K562 (cell line): ENCODE measurements around the gene DNM1. TPM values are rescaled to one million over a fixed set of nuclear protein-coding genes. Genes with fewer than 3 reads are reported as not detected.

Experiments
- BCOR ChIP-seq: fragments of 450-650 bp; IDR thresholded peaks from 2 replicates; pipeline ENCODE4 v1.6.1; 2016
- EZH2 ChIP-seq: IDR thresholded peaks from 2 replicates; pipeline ENCODE4 v1.6.1; 2012; ENCODE audit warnings: low read depth, mild to moderate bottlenecking, inconsistent platforms, low read length, borderline replicate concordance
- GATA2 ChIP-seq: sonication (generic); formaldehyde crosslinking; IDR thresholded peaks from 2 replicates; pipeline ENCODE4 v1.4.0; 2020; ENCODE audit warnings: mild to moderate bottlenecking, missing genetic modification reagents
- GTF2A2 ChIP-seq: IDR thresholded peaks from 2 replicates; pipeline ENCODE4 v1.6.1; 2016; ENCODE audit warnings: mild to moderate bottlenecking, missing genetic modification characterization, missing compliant biosample characterization
- HDAC1 ChIP-seq, 2 experiments: fragments of 450-650 bp; IDR thresholded peaks; 2 replicates each; pipeline ENCODE4 v1.6.1; 2016 to 2017; ENCODE audit warnings: inconsistent platforms in 1 of 2, mild to moderate bottlenecking in 1 of 2, moderate library complexity in 1 of 2
- HDAC3 ChIP-seq: fragments of 450-650 bp; IDR thresholded peaks from 2 replicates; pipeline ENCODE4 v1.6.1; 2018; ENCODE audit warnings: borderline replicate concordance, mild to moderate bottlenecking, moderate library complexity; ENCODE audit not compliant: partially characterized antibody
- KLF6 ChIP-seq: fragments of 250-450 bp; sonication (Bioruptor Pico); IDR thresholded peaks from 2 replicates; pipeline ENCODE4 v1.4.0; 2020; ENCODE audit warnings: mild to moderate bottlenecking, moderate library complexity, borderline replicate concordance
- MTA1 ChIP-seq: fragments of 450-650 bp; IDR thresholded peaks from 2 replicates; pipeline ENCODE4 v1.6.1; 2017; ENCODE audit warnings: borderline replicate concordance
- MYBL2 ChIP-seq, 2 experiments: fragments of 450-650 bp in 1 of 2; sonication (generic) in 1 of 2; formaldehyde crosslinking in 1 of 2; IDR thresholded peaks; 2 replicates each; pipeline versions ENCODE4 v1.6.1 to v1.8.1; 2017 to 2022; ENCODE audit warnings: borderline replicate concordance in 1 of 2, inconsistent platforms in 1 of 2, low read depth in 1 of 2, mild to moderate bottlenecking in 1 of 2, missing genetic modification reagents in 1 of 2, moderate library complexity in 1 of 2
- NR4A1 ChIP-seq, 2 experiments: fragments of 250-450 bp in 1 of 2; fragments of 450-650 bp in 1 of 2; sonication (Bioruptor Pico) in 1 of 2; IDR thresholded peaks; 2 replicates each; pipeline versions ENCODE4 v1.4.0 to v1.6.1; 2016 to 2020; ENCODE audit warnings: mild to moderate bottlenecking in 2 of 2, missing compliant biosample characterization in 1 of 2, missing genetic modification characterization in 1 of 2, moderate library complexity in 1 of 2
- PTBP1 ChIP-seq: fragments of 200-400 bp; formaldehyde crosslinking; IDR thresholded peaks from 2 replicates; pipeline ENCODE4 v1.6.1; 2017; ENCODE audit warnings: low read depth, low read length
- SIN3A ChIP-seq, 2 experiments: fragments of 150-350 bp in 1 of 2; IDR thresholded peaks; 2 replicates each; pipeline ENCODE4 v1.6.1; 2011 to 2016; ENCODE audit warnings: borderline replicate concordance in 2 of 2, low read depth in 2 of 2, low read length in 2 of 2, mild to moderate bottlenecking in 2 of 2, moderate library complexity in 2 of 2; ENCODE audit not compliant: control insufficient read depth in 1 of 2
- SMARCA5 ChIP-seq: fragments of 450-650 bp; IDR thresholded peaks from 2 replicates; pipeline ENCODE4 v1.6.1; 2016
- SMARCB1 ChIP-seq: IDR thresholded peaks from 2 replicates; pipeline ENCODE4 v1.6.1; 2011; ENCODE audit warnings: improper control_type of control experiment, low read depth; ENCODE audit not compliant: insufficient read length
- SNRNP70 ChIP-seq: fragments of 200-400 bp; formaldehyde crosslinking; optimal IDR thresholded peaks from 2 replicates; pipeline ENCODE3; 2017; ENCODE audit warnings: low read depth, low read length
- STAT6 ChIP-seq: sonication (generic); formaldehyde crosslinking; IDR thresholded peaks from 2 replicates; pipeline ENCODE4 v1.8.1; 2023; ENCODE audit warnings: mild to moderate bottlenecking, missing genetic modification reagents
- TCFL5 ChIP-seq: fragments of 250-450 bp; sonication (Bioruptor Pico); conservative IDR thresholded peaks from 2 replicates; pipeline ENCODE4 v1.6.1; 2021; ENCODE audit warnings: mild to moderate bottlenecking, moderate library complexity, matching md5 sums
- ZNF354B ChIP-seq: fragments of 250-450 bp; sonication (Bioruptor Pico); IDR thresholded peaks from 2 replicates; pipeline ENCODE4 v1.4.0; 2020
- ZNF384 ChIP-seq: IDR thresholded peaks from 2 replicates; pipeline ENCODE4 v1.6.1; 2012; ENCODE audit warnings: low read depth, low read length, improper control_type of control experiment
- ZNF561 ChIP-seq: fragments of 450-650 bp; formaldehyde crosslinking; conservative IDR thresholded peaks from 2 replicates; pipeline ENCODE4 v1.4.0; 2020; ENCODE audit warnings: mild to moderate bottlenecking, moderate library complexity
- polyA plus RNA-seq, 8 experiments: library from polyadenylated mRNA; depleted of rRNA in 4 of 8; stranded (reverse) in 5 of 8; unstranded in 3 of 8; fragments of >200 nt; fragmentation: Nextera tagmentation in 2 of 8; fragmentation: Illumina TruSeq in 1 of 8; extraction: Ambion mirVana in 2 of 8; extraction: Trizol in 1 of 8; gene quantifications; 2 replicates each; pipeline versions ENCODE4 v1.2.1 to v1.2.3, GENCODE V29; 2011 to 2014; ENCODE audit warnings: inconsistent platforms in 1 of 8, missing spikeins in 1 of 8
- total RNA-seq, 7 experiments: library from RNA; depleted of rRNA in 6 of 7; stranded (reverse); fragments of >200 nt in 6 of 7; fragmentation: Illumina TruSeq in 2 of 7; extraction: Trizol in 2 of 7; gene quantifications; 2 replicates each; pipeline versions ENCODE4 v1.2.1 to v1.2.3, GENCODE V29; 2011 to 2021; ENCODE audit warnings: low replicate concordance in 1 of 7
- TF ChIP-seq, protein P1 (sequence below), 2 experiments: fragments of 150-350 bp in 1 of 2; IDR thresholded peaks; 2 replicates each; pipeline ENCODE4 v1.6.1; 2012 to 2016; ENCODE audit warnings: low read depth in 2 of 2, low read length in 2 of 2, mild to moderate bottlenecking in 1 of 2, moderate library complexity in 1 of 2

The DNM1 gene
- total and polyA plus RNA-seq, 9 of the 15 experiments (the other 6 are each of a cell fraction or from before 2014, with no cell fraction given), result 0.39 to 23.1 (median 9.1) TPM

DNA sequence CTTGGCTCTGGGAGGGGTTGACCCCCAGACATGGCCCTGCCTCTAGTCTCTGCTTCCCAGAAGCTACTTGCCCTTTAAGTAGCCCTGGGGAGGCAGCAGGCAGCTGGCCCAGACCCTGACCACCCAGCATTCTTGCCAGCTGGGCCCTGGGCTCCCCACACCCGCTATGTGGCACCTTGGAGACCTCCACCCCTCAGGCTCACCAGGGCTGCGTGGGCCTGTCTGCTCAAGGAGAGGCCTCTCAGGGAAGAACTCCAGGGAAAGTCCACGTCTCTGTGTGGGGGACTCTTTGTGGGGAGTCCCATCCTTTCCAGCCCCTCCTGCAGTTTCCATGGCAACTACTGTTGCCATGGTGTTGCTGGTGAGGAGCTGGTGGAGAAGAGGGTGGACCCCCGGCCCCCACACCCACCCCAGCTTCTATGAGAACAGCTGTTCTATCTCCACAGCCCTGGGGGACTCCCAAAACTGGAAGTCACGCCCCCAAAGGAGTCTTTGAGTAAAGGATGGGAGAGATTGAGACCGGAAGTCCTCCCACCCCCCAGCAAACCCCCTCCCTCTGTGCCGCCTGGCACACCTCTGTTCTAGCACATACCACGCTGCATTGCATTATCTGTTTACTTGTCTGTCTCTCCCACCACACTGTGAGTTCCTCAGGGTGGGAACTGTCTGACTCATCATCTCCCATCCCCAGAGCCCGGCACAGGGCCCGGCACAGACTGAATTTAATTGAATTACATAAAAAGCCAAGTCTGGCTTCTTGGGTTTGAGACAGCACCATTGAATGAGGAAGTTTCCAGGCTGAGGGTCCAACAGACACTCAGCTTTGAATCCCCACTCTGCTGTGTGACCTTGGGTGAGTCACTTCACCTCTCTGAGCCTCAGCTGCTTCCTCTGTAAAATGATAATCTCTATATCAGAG, 12.6 kb downstream of the DNM1 start (continued):
- TF ChIP-seq HDAC1 (IDR thresholded peaks at IDR 0.05) (peak in 1 of 2 experiments; percentile 35; a peak in 1 of 4 replicates), SMARCB1 (no peak), SMARCA5 (peak; percentile 96), GATA2 (CRISPR knock-in tag) (no peak), ZNF384 (no peak), TCFL5 (CRISPR knock-in tag) (no peak), KLF6 (CRISPR knock-in tag) (no peak), EZH2 (no peak), GTF2A2 (tag) (no peak), ZNF354B (CRISPR knock-in tag) (no peak), SIN3A (IDR thresholded peaks at IDR 0.05; ENCODE audit: borderline replicate concordance in 2 of 2, control insufficient read depth in 1 of 2, low read depth in 2 of 2, low read length in 2 of 2) (no peak), BCOR (peak; percentile 98), HDAC3 (no peak), STAT6 (CRISPR knock-in tag) (0 out of 2 replicates have a peak, but pooled peaks have one; percentile 60), MYBL2 (IDR thresholded peaks at IDR 0.05; ENCODE audit: low read depth) (no peak), MYBL2 (CRISPR knock-in tag; IDR thresholded peaks at IDR 0.05; ENCODE audit: borderline replicate concordance) (no peak), MTA1 (peak; percentile 25; the same call in 1 of the 2 replicates), SNRNP70 (no peak), ZNF561 (no peak), NR4A1 (CRISPR knock-in tag; IDR thresholded peaks at IDR 0.05) (no peak), NR4A1 (tag; IDR thresholded peaks at IDR 0.05) (no peak), PTBP1 (no peak)
- TF ChIP-seq, protein P1, sequence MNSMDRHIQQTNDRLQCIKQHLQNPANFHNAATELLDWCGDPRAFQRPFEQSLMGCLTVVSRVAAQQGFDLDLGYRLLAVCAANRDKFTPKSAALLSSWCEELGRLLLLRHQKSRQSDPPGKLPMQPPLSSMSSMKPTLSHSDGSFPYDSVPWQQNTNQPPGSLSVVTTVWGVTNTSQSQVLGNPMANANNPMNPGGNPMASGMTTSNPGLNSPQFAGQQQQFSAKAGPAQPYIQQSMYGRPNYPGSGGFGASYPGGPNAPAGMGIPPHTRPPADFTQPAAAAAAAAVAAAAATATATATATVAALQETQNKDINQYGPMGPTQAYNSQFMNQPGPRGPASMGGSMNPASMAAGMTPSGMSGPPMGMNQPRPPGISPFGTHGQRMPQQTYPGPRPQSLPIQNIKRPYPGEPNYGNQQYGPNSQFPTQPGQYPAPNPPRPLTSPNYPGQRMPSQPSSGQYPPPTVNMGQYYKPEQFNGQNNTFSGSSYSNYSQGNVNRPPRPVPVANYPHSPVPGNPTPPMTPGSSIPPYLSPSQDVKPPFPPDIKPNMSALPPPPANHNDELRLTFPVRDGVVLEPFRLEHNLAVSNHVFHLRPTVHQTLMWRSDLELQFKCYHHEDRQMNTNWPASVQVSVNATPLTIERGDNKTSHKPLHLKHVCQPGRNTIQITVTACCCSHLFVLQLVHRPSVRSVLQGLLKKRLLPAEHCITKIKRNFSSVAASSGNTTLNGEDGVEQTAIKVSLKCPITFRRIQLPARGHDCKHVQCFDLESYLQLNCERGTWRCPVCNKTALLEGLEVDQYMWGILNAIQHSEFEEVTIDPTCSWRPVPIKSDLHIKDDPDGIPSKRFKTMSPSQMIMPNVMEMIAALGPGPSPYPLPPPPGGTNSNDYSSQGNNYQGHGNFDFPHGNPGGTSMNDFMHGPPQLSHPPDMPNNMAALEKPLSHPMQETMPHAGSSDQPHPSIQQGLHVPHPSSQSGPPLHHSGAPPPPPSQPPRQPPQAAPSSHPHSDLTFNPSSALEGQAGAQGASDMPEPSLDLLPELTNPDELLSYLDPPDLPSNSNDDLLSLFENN (IDR thresholded peaks at IDR 0.05; ENCODE audit: low read depth in 2 of 2, low read length in 2 of 2), result 0 out of 4 replicates have a peak, but pooled peaks of 1 of the 2 experiments have one; percentile 50
